ENCODE results near the gene ELFN1.

DNA sequence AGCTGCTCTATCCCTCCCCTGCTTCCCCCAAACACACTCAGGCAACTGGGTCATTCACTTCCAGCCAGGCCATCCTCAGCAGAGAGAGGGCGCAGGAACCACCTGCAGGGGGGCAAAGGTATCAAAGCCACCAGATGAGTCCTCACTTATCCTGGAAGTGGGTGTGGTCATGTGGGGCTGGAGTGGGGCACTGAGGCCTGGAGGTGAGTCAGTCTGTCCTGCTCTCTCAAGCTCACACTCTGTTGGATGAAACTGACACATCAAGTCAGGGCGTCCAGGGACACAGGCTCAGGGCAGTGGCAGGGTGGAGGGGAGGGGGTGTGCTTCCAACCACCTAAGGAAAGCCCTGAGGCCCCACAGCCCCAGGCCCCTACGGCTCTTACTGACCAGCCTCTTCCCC lies 8.0 kb upstream of the ELFN1 start:
- TF ChIP-seq, protein P1, sequence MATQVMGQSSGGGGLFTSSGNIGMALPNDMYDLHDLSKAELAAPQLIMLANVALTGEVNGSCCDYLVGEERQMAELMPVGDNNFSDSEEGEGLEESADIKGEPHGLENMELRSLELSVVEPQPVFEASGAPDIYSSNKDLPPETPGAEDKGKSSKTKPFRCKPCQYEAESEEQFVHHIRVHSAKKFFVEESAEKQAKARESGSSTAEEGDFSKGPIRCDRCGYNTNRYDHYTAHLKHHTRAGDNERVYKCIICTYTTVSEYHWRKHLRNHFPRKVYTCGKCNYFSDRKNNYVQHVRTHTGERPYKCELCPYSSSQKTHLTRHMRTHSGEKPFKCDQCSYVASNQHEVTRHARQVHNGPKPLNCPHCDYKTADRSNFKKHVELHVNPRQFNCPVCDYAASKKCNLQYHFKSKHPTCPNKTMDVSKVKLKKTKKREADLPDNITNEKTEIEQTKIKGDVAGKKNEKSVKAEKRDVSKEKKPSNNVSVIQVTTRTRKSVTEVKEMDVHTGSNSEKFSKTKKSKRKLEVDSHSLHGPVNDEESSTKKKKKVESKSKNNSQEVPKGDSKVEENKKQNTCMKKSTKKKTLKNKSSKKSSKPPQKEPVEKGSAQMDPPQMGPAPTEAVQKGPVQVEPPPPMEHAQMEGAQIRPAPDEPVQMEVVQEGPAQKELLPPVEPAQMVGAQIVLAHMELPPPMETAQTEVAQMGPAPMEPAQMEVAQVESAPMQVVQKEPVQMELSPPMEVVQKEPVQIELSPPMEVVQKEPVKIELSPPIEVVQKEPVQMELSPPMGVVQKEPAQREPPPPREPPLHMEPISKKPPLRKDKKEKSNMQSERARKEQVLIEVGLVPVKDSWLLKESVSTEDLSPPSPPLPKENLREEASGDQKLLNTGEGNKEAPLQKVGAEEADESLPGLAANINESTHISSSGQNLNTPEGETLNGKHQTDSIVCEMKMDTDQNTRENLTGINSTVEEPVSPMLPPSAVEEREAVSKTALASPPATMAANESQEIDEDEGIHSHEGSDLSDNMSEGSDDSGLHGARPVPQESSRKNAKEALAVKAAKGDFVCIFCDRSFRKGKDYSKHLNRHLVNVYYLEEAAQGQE (IDR thresholded peaks at IDR 0.05), result no peak
- TF ChIP-seq CTCF (IDR thresholded peaks at IDR 0.05; ENCODE audit: low read depth, low read length, missing input control) (no peak), RXRA (IDR thresholded peaks at IDR 0.05) (no peak), SP1 (IDR thresholded peaks at IDR 0.05) (no peak), TAF1 (conservative IDR thresholded peaks at IDR 0.05) (no peak), GABPA (IDR thresholded peaks at IDR 0.05 in 1 of 2, conservative IDR thresholded peaks at IDR 0.05 in 1 of 2) (no peak), MAX (IDR thresholded peaks at IDR 0.05) (no peak), YY1 (IDR thresholded peaks at IDR 0.05) (no peak), JUND (IDR thresholded peaks at IDR 0.05) (no peak), HNF4A (conservative IDR thresholded peaks at IDR 0.05) (no peak), RAD21 (IDR thresholded peaks at IDR 0.05) (no peak)
- TF ChIP-seq, protein P2, sequence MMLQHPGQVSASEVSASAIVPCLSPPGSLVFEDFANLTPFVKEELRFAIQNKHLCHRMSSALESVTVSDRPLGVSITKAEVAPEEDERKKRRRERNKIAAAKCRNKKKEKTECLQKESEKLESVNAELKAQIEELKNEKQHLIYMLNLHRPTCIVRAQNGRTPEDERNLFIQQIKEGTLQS (IDR thresholded peaks at IDR 0.05), result no peak
- TF ChIP-seq, protein P3, sequence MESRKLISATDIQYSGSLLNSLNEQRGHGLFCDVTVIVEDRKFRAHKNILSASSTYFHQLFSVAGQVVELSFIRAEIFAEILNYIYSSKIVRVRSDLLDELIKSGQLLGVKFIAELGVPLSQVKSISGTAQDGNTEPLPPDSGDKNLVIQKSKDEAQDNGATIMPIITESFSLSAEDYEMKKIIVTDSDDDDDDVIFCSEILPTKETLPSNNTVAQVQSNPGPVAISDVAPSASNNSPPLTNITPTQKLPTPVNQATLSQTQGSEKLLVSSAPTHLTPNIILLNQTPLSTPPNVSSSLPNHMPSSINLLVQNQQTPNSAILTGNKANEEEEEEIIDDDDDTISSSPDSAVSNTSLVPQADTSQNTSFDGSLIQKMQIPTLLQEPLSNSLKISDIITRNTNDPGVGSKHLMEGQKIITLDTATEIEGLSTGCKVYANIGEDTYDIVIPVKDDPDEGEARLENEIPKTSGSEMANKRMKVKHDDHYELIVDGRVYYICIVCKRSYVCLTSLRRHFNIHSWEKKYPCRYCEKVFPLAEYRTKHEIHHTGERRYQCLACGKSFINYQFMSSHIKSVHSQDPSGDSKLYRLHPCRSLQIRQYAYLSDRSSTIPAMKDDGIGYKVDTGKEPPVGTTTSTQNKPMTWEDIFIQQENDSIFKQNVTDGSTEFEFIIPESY (IDR thresholded peaks at IDR 0.05), result no peak
